Thyroid gland (tissue), 4 donors: ENCODE data around the gene PATL1. TPM values are rescaled to one million over a fixed set of nuclear protein-coding genes. Genes with fewer than 3 reads are reported as not detected.
"Not testable (repeated sequence)": the region's sequence is repeated elsewhere in the genome, so short reads cannot be mapped to it uniquely, and the experiment has no call there.

Experiments used
- DNase-seq, 2 donors: peaks; one replicate each; pipeline ENCODE4 v3.0.0-alpha.2; 2019
- H3K27ac ChIP-seq, 3 donors: fragments of 200-600 bp; sonication (generic); 1 replicate in 2 of 3; 2 replicates in 1 of 3; pipeline ENCODE4 v1.5.1; 2016 to 2019; ENCODE audit warnings: mild to moderate bottlenecking in 1 of 3, moderate library complexity in 1 of 3
- H3K27me3 ChIP-seq: fragments of 200-600 bp; sonication (generic); one replicate; pipeline ENCODE4 v1.5.1; 2019
- H3K36me3 ChIP-seq, 2 donors: fragments of 200-600 bp; sonication (generic); one replicate each; pipeline ENCODE4 v1.5.1; 2016 to 2019
- H3K4me1 ChIP-seq, 2 donors: fragments of 200-600 bp; sonication (generic); one replicate each; pipeline ENCODE4 v1.5.1; 2017 to 2019
- H3K4me3 ChIP-seq, 3 donors: fragments of 200-600 bp; sonication (generic); replicated peaks in 1 of 3; 1 replicate in 2 of 3; 2 replicates in 1 of 3; pipeline ENCODE4 v1.5.1; 2016; ENCODE audit warnings: mild to moderate bottlenecking in 1 of 3
- H3K9me3 ChIP-seq: fragments of 200-600 bp; sonication (generic); one replicate; pipeline ENCODE4 v1.5.1; 2017
- CTCF ChIP-seq, 6 experiments: fragments of 200-600 bp in 3 of 6; fragments of 450-650 bp in 3 of 6; sonication (generic) in 3 of 6; IDR thresholded peaks; one replicate each; pipeline ENCODE4 v1.5.1; 2016 to 2019; ENCODE audit warnings: antibody characterized with exemption in 6 of 6, mild to moderate bottlenecking in 2 of 6, inconsistent platforms in 1 of 6, moderate library complexity in 1 of 6
- POLR2A ChIP-seq, 2 donors: fragments of 450-650 bp; IDR thresholded peaks; one replicate each; pipeline ENCODE4 v1.6.1; 2017; ENCODE audit warnings: antibody characterized with exemption in 2 of 2, mild to moderate bottlenecking in 2 of 2, moderate library complexity in 1 of 2
- WGBS, 2 donors: methylation state at CpG; one replicate each; pipeline ENCODE4 v1.1.5; 2017; 5-methylcytosine and 5-hydroxymethylcytosine counted together
- intact Hi-C: fragments of 100-400 bp; cut with DNase I; formaldehyde crosslinking; loops from one replicate; pipeline ENCODE4 v1.15.1; 2023
- total RNA-seq, 4 donors: library from RNA; depleted of rRNA; stranded (reverse); fragments of >200 nt; gene quantifications; one replicate each; pipeline ENCODE4 v1.2.3, GENCODE V29; 2016

Gene PATL1
- total RNA-seq, 4 donors from 2014 or later = 14.5 to 19.8 (median 17.0) TPM

DNA sequence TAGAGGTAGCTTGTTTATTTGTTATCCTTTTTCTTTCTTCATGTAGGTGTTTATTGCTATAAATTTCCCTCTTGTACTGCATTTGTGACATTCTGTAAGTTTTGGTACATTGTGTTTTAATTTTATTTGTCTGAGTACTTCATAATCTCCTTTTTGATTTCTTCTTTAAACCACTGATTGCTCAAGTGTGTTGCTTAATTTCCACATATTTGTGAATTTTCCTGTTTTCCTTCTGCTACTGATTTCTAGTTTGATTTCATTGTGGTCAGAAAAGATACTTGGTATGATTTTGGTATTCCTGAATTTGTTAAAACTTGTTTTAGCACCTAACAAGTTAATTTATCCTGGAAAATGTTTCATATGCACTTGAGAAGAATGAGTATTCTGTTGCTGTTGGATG lies 29.7 kb upstream of the PATL1 start:
- Histone ChIP-seq H3K27me3 (no peaks in the 10 kb centered on the region), H3K9me3 (no peaks in the 10 kb centered on the region), H3K4me1 (no peaks in the 10 kb centered on the region), H3K4me3 (no peak overlapping the region), H3K36me3 (no peaks in the 10 kb centered on the region), H3K27ac (no peak overlapping the region)
- intact Hi-C loops = no loop called here
- TF ChIP-seq CTCF (IDR thresholded peaks at IDR 0.05) = no peak
- TF ChIP-seq POLR2A (IDR thresholded peaks at IDR 0.05) = no peak
- no peak for DNase-seq

GRCh38 chr11:59692915-59693314 lies 24.1 kb upstream of the PATL1 start:
- Histone ChIP-seq H3K9me3 (no peaks in the 10 kb centered on the region), H3K4me3 (no peak overlapping the region), H3K27me3 (no peaks in the 10 kb centered on the region), H3K36me3 (no peaks in the 10 kb centered on the region), H3K4me1 (no peaks in the 10 kb centered on the region), H3K27ac (no peak overlapping the region)
- DNase-seq = no peak
- intact Hi-C loops = no loop called here
- TF ChIP-seq POLR2A (IDR thresholded peaks at IDR 0.05) = no peak
- TF ChIP-seq CTCF (IDR thresholded peaks at IDR 0.05) = no peak

GRCh38 chr11:59691156-59691555 lies 22.3 kb upstream of the PATL1 start:
- Histone ChIP-seq H3K27me3 (no peaks in the 10 kb centered on the region), H3K4me1 (no peaks in the 10 kb centered on the region), H3K36me3 (no peaks in the 10 kb centered on the region), H3K9me3 (no peaks in the 10 kb centered on the region), H3K27ac (no peak overlapping the region), H3K4me3 (no peak overlapping the region)
- 67 to 88% methylated on average over 2 of the region's 2 CpGs for WGBS, 2 donors
- intact Hi-C loops = no loop called here
- TF ChIP-seq CTCF (IDR thresholded peaks at IDR 0.05) (no peak), POLR2A (IDR thresholded peaks at IDR 0.05) (no peak)
- no peak for DNase-seq

DNA sequence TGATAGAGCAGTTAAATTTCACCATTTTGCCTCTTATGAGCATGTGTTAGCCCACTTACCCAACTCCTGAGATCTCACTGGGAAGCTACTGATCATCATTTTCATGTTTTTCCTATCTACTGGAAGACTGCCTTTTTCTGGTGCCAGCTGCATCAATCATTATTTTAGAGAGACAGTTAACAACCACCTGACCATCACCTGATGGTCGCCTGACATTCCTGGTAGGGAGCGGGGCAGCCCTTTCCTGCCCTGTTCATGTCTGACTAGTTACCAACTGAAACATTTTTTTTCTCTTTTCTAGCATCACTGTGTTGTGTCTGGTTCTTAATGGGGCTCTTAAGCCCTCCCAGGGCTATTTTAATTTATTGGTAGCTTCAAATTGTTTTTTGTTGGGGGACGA lies 20.2 kb upstream of the PATL1 start:
- no peak overlapping the region for H3K4me3 ChIP-seq
- no peaks in the 10 kb centered on the region for H3K4me1 ChIP-seq
- H3K36me3 ChIP-seq = no peaks in the 10 kb centered on the region
- intact Hi-C loops = no loop called here
- no peaks in the 10 kb centered on the region for H3K27me3 ChIP-seq
- 82 to 84% methylated on average over 3 of the region's 3 CpGs for WGBS, 2 donors
- H3K9me3 ChIP-seq = no peaks in the 10 kb centered on the region
- no peak for DNase-seq
- TF ChIP-seq POLR2A (IDR thresholded peaks at IDR 0.05) (no peak), CTCF (IDR thresholded peaks at IDR 0.05) (no peak)
- H3K27ac ChIP-seq = no peak overlapping the region

GRCh38 chr11:59681260-59681725 lies 12.5 kb upstream of the PATL1 start:
- intact Hi-C loops, H3K27ac ChIP-seq, H3K9me3 ChIP-seq, H3K27me3 ChIP-seq, DNase-seq, H3K36me3 ChIP-seq, H3K4me3 ChIP-seq, H3K4me1 ChIP-seq: not testable (repeated sequence)
- WGBS, 2 donors = 49 to 57% methylated on average over 7 of the region's 7 CpGs
